GM19395 (cell line): ENCODE data around the gene NTRK3.

ENCODE experiments used
- ATAC-seq: cut with Tn5 transposase; IDR thresholded peaks from one replicate; pipeline ENCODE4 v1.9.1; 2021; ENCODE audit warnings: mild to moderate bottlenecking, moderate library complexity; ENCODE audit not compliant: unreplicated experiment

The NTRK3 gene

GRCh38 chr15:87952736-87953287 is 303.7 kb downstream of the NTRK3 start:
- ATAC-seq = no peak

GRCh38 chr15:87949575-87950223 is 306.8 kb downstream of the NTRK3 start:
- ATAC-seq = no peak

- no peak for ATAC-seq
These were observed 307.4 kb downstream of the NTRK3 start for GRCh38 chr15:87949151-87949574.

GRCh38 chr15:87947560-87947959 is 309.0 kb downstream of the NTRK3 start:
- ATAC-seq = no peak

DNA sequence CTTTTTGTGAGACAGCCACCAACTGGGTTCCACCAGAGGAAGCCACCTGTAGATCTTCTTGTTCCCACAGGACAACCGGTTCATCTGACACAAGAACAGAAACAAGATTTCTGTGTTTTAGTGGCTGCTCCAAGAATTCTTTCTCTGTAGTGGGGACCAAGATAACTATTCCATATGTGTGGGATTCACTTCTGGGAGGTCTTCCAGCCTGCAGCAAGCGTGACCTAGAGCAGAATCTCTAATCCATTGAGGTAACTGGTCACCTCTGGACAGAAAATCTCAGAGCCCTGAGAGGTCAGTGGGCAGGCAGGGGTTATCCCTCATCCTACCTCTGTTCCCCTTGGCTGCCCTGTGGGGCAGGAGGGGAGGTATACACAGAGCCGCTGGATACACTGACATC is 311.3 kb downstream of the NTRK3 start:
- ATAC-seq = no peak

DNA sequence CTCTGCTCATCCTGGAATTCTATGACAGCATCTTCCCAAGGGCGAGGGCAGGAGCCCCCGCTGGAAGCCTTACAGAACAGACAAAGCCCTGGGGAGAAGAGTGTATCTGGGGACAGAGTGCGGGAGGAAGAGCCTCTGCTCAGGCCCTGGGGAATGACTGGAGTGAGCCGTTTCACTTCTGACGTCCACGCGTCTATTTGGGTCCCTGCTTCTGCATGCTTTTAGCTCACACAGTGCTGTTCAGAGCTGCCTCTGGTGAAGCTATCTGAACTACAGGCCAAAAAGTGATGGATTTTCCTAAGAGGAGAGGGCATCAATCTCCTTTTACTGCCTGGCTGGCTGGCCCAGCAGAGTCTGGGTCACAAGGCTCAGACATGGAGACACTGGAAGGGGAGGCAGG is 311.8 kb downstream of the NTRK3 start:
- no peak for ATAC-seq

DNA sequence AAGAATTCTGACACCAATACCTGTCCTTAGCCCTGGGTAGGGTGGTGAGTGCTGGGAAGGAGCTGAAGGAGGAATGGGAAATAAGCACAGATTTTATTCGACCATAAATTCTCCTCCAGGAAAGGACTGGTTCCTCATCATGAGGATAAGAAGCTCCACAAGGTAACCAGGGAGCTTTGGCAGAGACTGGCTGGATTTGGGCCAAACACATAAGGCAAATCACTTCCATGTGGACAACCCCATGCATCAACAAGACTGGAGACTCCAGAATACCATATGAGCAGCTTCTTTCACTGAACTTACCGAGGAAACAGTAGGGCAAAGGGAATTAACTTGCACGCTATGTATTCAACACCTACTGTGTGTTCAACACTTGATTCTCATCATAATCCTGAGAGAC is 312.5 kb downstream of the NTRK3 start:
- no peak for ATAC-seq

DNA sequence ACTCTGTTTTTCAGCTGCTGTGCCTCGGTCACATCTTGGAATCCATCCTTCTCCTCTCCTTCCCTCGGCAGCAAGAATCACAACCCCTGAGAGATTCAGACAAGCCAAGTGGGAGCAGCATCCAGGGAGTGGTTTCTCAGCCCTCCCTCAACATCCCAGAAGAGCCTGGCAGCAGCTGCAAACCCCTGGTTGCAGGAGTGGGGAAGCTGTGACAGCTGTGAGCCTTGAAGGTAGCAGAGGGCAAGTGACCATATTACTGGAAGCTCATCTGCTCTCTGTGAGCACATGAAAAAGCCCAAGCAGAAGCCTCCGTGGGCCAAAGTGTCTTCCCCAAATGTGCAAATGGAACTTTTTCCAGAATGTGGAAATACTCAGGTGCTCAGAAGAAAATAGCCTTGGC is 312.9 kb downstream of the NTRK3 start:
- no peak for ATAC-seq

DNA sequence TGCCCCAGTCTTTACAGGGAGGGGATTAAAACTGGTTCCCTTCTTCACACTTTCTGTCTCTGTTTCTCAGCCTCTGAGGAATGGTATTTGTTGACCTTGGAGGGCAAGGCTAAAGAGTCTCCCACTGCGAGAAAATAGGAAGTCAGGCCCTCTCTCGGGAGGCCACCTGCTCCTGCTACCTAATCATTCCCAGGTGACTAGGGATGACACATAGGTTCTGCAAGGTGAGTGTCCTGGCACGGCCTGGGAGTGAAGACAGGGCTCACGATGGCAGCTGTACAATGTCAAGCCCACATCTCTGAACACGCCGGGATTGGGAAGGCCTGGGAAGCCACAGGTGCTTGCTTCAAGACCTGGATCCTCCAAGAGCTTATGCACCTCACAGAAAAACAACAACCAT is 314.2 kb downstream of the NTRK3 start:
- ATAC-seq = no peak

- no peak for ATAC-seq
These were observed 314.9 kb downstream of the NTRK3 start for GRCh38 chr15:87941606-87942005.

DNA sequence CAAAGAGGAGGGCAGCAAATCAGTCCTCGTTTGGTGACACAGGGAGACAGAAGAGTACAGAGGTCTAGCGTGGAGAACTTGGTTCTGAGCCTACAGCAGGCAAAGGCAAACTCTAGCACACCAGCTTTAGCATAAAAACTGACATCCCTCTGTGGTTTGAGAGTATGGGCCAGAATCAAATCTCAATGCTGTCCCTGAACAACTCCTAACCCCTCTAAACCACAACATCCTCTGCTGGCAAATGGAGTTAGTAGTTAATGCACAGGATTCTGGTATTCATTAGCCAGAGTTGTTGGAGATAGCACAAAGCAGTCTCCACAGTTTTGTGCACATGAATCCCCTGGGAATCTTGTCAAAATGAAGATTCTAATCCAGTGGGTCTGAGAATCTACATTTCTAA is 315.8 kb downstream of the NTRK3 start:
- ATAC-seq = no peak

DNA sequence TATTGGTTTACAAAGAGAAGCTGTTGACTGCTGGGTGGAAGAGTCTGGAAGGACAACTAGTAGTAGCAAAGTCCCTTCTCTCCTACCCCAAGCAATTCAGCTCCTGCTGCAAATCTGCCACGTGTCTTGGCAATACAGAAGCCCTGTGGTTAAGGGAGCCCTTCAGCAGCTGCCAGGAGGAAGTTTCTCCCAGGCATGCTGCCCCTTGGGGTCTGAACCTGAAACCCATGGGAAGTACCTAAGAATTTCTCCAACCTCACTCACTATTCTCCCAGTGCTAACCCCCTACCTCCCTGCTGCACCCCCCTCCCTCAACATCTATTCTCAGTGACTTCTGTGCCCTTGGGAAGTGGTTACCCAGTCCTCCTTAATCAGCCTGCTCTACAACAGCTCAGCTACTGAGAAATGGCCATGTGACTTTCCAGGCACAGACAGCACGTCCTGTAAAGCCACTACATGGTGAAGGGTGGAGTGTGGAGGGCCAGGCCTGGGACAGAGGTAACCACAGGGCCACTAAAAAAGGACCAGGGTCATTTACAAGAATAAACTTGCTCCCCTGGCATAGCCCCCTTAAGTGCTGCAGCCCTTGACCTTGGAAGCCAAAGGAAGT is 316.6 kb downstream of the NTRK3 start:
- ATAC-seq = no peak

- ATAC-seq = no peak
These were observed 318.5 kb downstream of the NTRK3 start for GRCh38 chr15:87938031-87938430.

DNA sequence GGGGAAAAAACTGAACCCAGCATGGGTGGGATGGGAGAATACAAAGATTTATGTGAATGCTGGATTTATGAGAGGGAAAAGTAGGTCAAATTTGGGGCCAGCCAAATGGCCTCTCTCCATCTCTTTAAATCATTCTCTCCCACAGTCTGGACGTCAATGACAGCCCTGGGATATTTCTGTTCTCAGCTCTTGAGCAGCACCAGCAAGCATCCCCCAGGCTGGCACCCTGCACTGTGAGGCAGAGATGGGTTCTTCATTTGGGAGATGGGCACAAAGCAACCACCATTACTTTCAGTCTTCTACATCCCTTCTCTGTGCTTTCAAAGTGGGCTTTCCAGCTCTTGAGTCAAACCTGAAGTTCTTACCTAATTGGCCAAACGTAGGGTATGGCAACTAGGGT is 321.0 kb downstream of the NTRK3 start:
- ATAC-seq = no peak

DNA sequence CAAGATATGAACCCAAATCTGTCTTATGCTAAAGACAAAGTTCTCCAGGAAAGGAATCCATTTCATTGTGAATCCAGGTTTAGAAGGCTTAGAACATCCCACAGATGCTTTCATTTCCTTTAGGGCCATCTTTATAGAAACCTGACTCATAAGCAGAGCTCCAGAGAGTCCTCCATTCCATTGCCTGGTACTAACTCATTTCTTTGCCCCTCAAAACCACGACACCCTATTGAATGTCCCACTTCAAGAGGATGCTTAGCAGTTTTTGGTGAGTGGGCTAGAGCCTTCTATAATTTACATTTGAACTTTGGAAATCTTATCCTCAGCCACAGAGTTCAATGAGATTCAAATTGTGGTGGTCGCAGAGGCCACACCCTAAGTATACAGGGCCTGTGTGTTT is 325.0 kb downstream of the NTRK3 start:
- no peak for ATAC-seq

DNA sequence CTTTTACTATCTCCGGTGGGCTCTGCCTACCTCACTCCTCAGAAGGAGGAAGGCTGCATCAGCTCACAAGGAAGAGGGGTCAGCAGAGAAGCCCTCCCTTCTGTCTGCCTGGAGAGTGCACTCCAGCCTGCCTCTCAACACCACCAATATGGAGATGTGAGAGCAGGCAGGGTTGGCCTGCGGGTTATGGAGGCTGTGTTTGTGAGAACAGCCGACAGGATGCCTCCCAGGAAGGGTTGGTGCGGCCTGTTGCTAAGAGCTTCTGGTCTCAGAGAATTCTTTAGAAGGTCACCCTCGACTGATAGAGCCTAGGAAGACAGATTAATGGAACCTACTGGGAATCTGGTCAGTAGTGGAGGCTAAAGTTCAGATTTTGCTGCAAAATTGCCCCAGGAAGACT is 326.1 kb downstream of the NTRK3 start:
- no peak for ATAC-seq

DNA sequence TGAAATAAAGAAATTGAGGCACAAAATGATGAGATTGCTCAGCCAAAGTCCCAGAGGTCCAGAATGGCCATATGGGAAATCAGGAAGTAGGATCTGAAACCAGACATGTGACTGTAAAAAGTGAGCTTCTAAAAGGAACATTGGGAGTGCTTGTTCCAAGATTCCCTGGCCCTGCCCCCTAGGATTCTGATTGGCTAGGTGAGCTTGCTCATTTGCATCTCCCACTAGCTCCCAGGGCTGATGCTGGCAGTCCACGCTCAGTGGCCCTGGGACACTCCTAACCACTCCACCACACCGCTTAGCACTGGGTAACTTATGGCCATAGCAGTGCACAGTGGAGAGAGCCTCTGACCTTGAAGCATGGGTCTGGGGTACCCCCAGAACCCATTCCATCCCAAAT is 326.7 kb downstream of the NTRK3 start:
- no peak for ATAC-seq

GRCh38 chr15:87924433-87924832 is 332.1 kb downstream of the NTRK3 start:
- no peak for ATAC-seq

DNA sequence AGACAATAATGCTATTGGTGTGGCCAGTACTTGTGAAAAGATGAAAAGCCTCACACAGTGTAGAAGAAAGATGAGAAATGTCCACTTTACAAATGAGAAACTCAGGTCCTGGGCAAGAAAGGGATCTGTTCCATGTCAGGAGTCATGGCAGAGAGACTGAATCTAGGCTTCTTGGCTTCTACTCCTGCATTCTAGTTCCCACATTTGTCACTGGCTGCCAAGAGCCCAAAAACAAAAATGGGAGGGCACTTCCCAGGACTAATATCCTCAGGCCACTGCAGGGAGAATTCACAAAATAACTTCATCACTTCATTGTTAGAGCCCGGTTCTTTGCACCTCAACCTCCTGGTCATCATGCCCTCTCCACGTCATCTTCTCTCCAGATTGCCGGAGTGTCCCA is 337.5 kb downstream of the NTRK3 start:
- ATAC-seq = no peak

- ATAC-seq = no peak
These were observed 339.1 kb downstream of the NTRK3 start for GRCh38 chr15:87917480-87917879.

GRCh38 chr15:87916208-87916607 is 340.3 kb downstream of the NTRK3 start:
- ATAC-seq = no peak

GRCh38 chr15:87910301-87910700 is 346.2 kb downstream of the NTRK3 start:
- no peak for ATAC-seq
